Right lobe of liver (tissue), 4 donors: ENCODE measurements around the gene PRKAG2.

Experiments
- POLR2A ChIP-seq: fragments of 450-650 bp; IDR thresholded peaks from one replicate; pipeline ENCODE4 v1.6.1; 2017; ENCODE audit warnings: antibody characterized with exemption, mild to moderate bottlenecking
- TF ChIP-seq, protein P1 (sequence below), 4 donors: fragments of 200-600 bp in 3 of 4; fragments of 450-650 bp in 1 of 4; IDR thresholded peaks; one replicate each; pipeline versions ENCODE4 v1.5.1 to v1.8.0; 2016 to 2022; ENCODE audit warnings: antibody characterized with exemption in 4 of 4, mild to moderate bottlenecking in 2 of 4
- donor health status: DM: no; HTN: no; CAD: no.
- donor health status: DM: no; HTN: no; CAD: no.
- donor health status: DM: no; HTN: yes; CAD: no.

DNA sequence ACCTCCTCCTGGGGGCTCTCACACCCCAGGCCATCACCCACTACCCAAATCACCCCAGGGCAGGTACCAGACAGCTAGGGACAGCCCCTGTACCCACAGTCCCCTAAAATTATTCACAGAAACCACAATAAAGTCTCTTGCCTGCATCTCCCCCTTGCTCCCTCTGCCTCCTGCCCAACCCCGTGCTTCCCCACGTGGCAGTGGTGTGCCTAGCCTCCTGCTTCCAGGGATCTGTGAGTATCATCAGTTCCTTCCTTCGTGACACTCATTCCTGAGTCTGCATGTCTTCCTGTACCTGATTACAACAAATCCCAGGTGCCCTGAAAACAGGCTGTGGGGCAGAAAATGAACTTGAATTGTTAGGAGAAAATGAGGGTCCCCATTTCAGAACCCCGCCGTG is 61.5 kb downstream of the PRKAG2 start:
- TF ChIP-seq, protein P1, sequence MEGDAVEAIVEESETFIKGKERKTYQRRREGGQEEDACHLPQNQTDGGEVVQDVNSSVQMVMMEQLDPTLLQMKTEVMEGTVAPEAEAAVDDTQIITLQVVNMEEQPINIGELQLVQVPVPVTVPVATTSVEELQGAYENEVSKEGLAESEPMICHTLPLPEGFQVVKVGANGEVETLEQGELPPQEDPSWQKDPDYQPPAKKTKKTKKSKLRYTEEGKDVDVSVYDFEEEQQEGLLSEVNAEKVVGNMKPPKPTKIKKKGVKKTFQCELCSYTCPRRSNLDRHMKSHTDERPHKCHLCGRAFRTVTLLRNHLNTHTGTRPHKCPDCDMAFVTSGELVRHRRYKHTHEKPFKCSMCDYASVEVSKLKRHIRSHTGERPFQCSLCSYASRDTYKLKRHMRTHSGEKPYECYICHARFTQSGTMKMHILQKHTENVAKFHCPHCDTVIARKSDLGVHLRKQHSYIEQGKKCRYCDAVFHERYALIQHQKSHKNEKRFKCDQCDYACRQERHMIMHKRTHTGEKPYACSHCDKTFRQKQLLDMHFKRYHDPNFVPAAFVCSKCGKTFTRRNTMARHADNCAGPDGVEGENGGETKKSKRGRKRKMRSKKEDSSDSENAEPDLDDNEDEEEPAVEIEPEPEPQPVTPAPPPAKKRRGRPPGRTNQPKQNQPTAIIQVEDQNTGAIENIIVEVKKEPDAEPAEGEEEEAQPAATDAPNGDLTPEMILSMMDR (IDR thresholded peaks at IDR 0.05) = no peak
- TF ChIP-seq POLR2A = no peak
